Erythroblast (primary cell): ENCODE data around the gene ASAP3.

Experiments
- GATA1 ChIP-seq: IDR thresholded peaks from 2 replicates; pipeline ENCODE4 v1.6.1; 2011; ENCODE audit warnings: low read depth, mild to moderate bottlenecking, control low read depth, low read length, moderate library complexity
- POLR2A ChIP-seq: IDR thresholded peaks from 2 replicates; pipeline ENCODE4 v1.6.1; 2011; ENCODE audit warnings: mild to moderate bottlenecking, low read length

GRCh38 chr1:23505851-23506250 is 21.9 kb upstream of the ASAP3 start:
- TF ChIP-seq POLR2A (no peak), GATA1 (no peak)
